ENCODE results near the gene ANKMY1.

Gene ANKMY1

GRCh38 chr2:240593703-240594451 is 36.1 kb upstream of the ANKMY1 start:
- Histone ChIP-seq H3K27me3 (ENCODE audit: insufficient read depth, insufficient read length) (no peaks in the 10 kb centered on the region), H3K4me3 (ENCODE audit: insufficient read length, low read depth) (no peak overlapping the region), H3K36me3 (ENCODE audit: insufficient read depth, insufficient read length, low read length) (peaks cover 88% of the 10 kb centered on the region), H3K9ac (ENCODE audit: insufficient read length, low read depth) (no peak overlapping the region), H3K4me1 (ENCODE audit: insufficient read depth, insufficient read length) (peaks cover 8% of the 10 kb centered on the region), H3K9me3 (ENCODE audit: insufficient read depth, low read length) (no peaks in the 10 kb centered on the region)
- no peak for TF ChIP-seq YY1 (IDR thresholded peaks at IDR 0.05; ENCODE audit: insufficient read depth, insufficient read length)
- no peak for TF ChIP-seq SUZ12 (IDR thresholded peaks at IDR 0.05; ENCODE audit: extremely low read depth, insufficient read depth, insufficient read length)
- TF ChIP-seq ZNF274 (IDR thresholded peaks at IDR 0.05; ENCODE audit: low read depth, low read length): no peak
- DNase-seq (ENCODE audit: low read depth, low spot score): no peak

GRCh38 chr2:240593026-240593702 is 35.4 kb upstream of the ANKMY1 start:
- Histone ChIP-seq H3K36me3 (ENCODE audit: insufficient read depth, insufficient read length, low read length) (peaks cover 81% of the 10 kb centered on the region), H3K9me3 (ENCODE audit: insufficient read depth, low read length) (no peaks in the 10 kb centered on the region), H3K9ac (ENCODE audit: insufficient read length, low read depth) (no peak overlapping the region), H3K4me1 (ENCODE audit: insufficient read depth, insufficient read length) (peaks cover 12% of the 10 kb centered on the region), H3K4me3 (ENCODE audit: insufficient read length, low read depth) (no peak overlapping the region), H3K27me3 (ENCODE audit: insufficient read depth, insufficient read length) (no peaks in the 10 kb centered on the region)
- no peak for TF ChIP-seq SUZ12 (IDR thresholded peaks at IDR 0.05; ENCODE audit: extremely low read depth, insufficient read depth, insufficient read length)
- no peak for TF ChIP-seq ZNF274 (IDR thresholded peaks at IDR 0.05; ENCODE audit: low read depth, low read length)
- TF ChIP-seq YY1 (IDR thresholded peaks at IDR 0.05; ENCODE audit: insufficient read depth, insufficient read length): no peak
- no peak for DNase-seq (ENCODE audit: low read depth, low spot score)

GRCh38 chr2:240591784-240592183 is 34.0 kb upstream of the ANKMY1 start:
- H3K9ac ChIP-seq (ENCODE audit: insufficient read length, low read depth): no peak overlapping the region
- H3K27me3 ChIP-seq (ENCODE audit: insufficient read depth, insufficient read length): peaks cover 3% of the 10 kb centered on the region
- peaks cover 68% of the 10 kb centered on the region for H3K36me3 ChIP-seq (ENCODE audit: insufficient read depth, insufficient read length, low read length)
- no peak overlapping the region for H3K4me3 ChIP-seq (ENCODE audit: insufficient read length, low read depth)
- TF ChIP-seq YY1 (IDR thresholded peaks at IDR 0.05; ENCODE audit: insufficient read depth, insufficient read length): no peak
- TF ChIP-seq SUZ12 (IDR thresholded peaks at IDR 0.05; ENCODE audit: extremely low read depth, insufficient read depth, insufficient read length): no peak
- TF ChIP-seq ZNF274 (IDR thresholded peaks at IDR 0.05; ENCODE audit: low read depth, low read length): no peak
- peaks cover 16% of the 10 kb centered on the region for H3K4me1 ChIP-seq (ENCODE audit: insufficient read depth, insufficient read length)
- no peaks in the 10 kb centered on the region for H3K9me3 ChIP-seq (ENCODE audit: insufficient read depth, low read length)
- no peak for DNase-seq (ENCODE audit: low read depth, low spot score)

- H3K27me3 ChIP-seq (ENCODE audit: insufficient read depth, insufficient read length): peaks cover 3% of the 10 kb centered on the region
- no peak overlapping the region for H3K4me3 ChIP-seq (ENCODE audit: insufficient read length, low read depth)
- DNase-seq (ENCODE audit: low read depth, low spot score): no peak
- H3K36me3 ChIP-seq (ENCODE audit: insufficient read depth, insufficient read length, low read length): peaks cover 62% of the 10 kb centered on the region
- no peak for TF ChIP-seq YY1 (IDR thresholded peaks at IDR 0.05; ENCODE audit: insufficient read depth, insufficient read length)
- no peak for TF ChIP-seq SUZ12 (IDR thresholded peaks at IDR 0.05; ENCODE audit: extremely low read depth, insufficient read depth, insufficient read length)
- no peak for TF ChIP-seq ZNF274 (IDR thresholded peaks at IDR 0.05; ENCODE audit: low read depth, low read length)
- no peak overlapping the region for H3K9ac ChIP-seq (ENCODE audit: insufficient read length, low read depth)
- peaks cover 16% of the 10 kb centered on the region for H3K4me1 ChIP-seq (ENCODE audit: insufficient read depth, insufficient read length)
- no peaks in the 10 kb centered on the region for H3K9me3 ChIP-seq (ENCODE audit: insufficient read depth, low read length)
These were observed 33.4 kb upstream of the ANKMY1 start for GRCh38 chr2:240591226-240591625.

GRCh38 chr2:240590681-240591111 is 32.9 kb upstream of the ANKMY1 start:
- peak overlapping the region; percentile 6 for H3K9ac ChIP-seq (ENCODE audit: insufficient read length, low read depth)
- DNase-seq (ENCODE audit: low read depth, low spot score): no peak
- H3K4me3 ChIP-seq (ENCODE audit: insufficient read length, low read depth): no peak overlapping the region
- H3K9me3 ChIP-seq (ENCODE audit: insufficient read depth, low read length): no peaks in the 10 kb centered on the region
- H3K4me1 ChIP-seq (ENCODE audit: insufficient read depth, insufficient read length): peaks cover 16% of the 10 kb centered on the region
- peaks cover 3% of the 10 kb centered on the region for H3K27me3 ChIP-seq (ENCODE audit: insufficient read depth, insufficient read length)
- TF ChIP-seq ZNF274 (IDR thresholded peaks at IDR 0.05; ENCODE audit: low read depth, low read length) (no peak), SUZ12 (IDR thresholded peaks at IDR 0.05; ENCODE audit: extremely low read depth, insufficient read depth, insufficient read length) (no peak), YY1 (IDR thresholded peaks at IDR 0.05; ENCODE audit: insufficient read depth, insufficient read length) (no peak)
- peaks cover 57% of the 10 kb centered on the region for H3K36me3 ChIP-seq (ENCODE audit: insufficient read depth, insufficient read length, low read length)

GRCh38 chr2:240589850-240590525 is 32.2 kb upstream of the ANKMY1 start:
- Histone ChIP-seq H3K9ac (ENCODE audit: insufficient read length, low read depth) (peak overlapping the region; percentile 61), H3K9me3 (ENCODE audit: insufficient read depth, low read length) (no peaks in the 10 kb centered on the region), H3K4me3 (ENCODE audit: insufficient read length, low read depth) (no peak overlapping the region), H3K36me3 (ENCODE audit: insufficient read depth, insufficient read length, low read length) (peaks cover 54% of the 10 kb centered on the region), H3K4me1 (ENCODE audit: insufficient read depth, insufficient read length) (peaks cover 13% of the 10 kb centered on the region), H3K27me3 (ENCODE audit: insufficient read depth, insufficient read length) (peaks cover 3% of the 10 kb centered on the region)
- TF ChIP-seq SUZ12 (IDR thresholded peaks at IDR 0.05; ENCODE audit: extremely low read depth, insufficient read depth, insufficient read length) (no peak), ZNF274 (IDR thresholded peaks at IDR 0.05; ENCODE audit: low read depth, low read length) (no peak), YY1 (IDR thresholded peaks at IDR 0.05; ENCODE audit: insufficient read depth, insufficient read length) (no peak)
- DNase-seq (ENCODE audit: low read depth, low spot score): no peak

GRCh38 chr2:240589375-240589774 is 31.6 kb upstream of the ANKMY1 start:
- DNase-seq (ENCODE audit: low read depth, low spot score): no peak
- peaks cover 3% of the 10 kb centered on the region for H3K27me3 ChIP-seq (ENCODE audit: insufficient read depth, insufficient read length)
- peaks cover 58% of the 10 kb centered on the region for H3K36me3 ChIP-seq (ENCODE audit: insufficient read depth, insufficient read length, low read length)
- no peak overlapping the region for H3K4me3 ChIP-seq (ENCODE audit: insufficient read length, low read depth)
- peak overlapping the region; percentile 61 for H3K9ac ChIP-seq (ENCODE audit: insufficient read length, low read depth)
- peaks cover 18% of the 10 kb centered on the region for H3K4me1 ChIP-seq (ENCODE audit: insufficient read depth, insufficient read length)
- TF ChIP-seq ZNF274 (IDR thresholded peaks at IDR 0.05; ENCODE audit: low read depth, low read length) (no peak), SUZ12 (IDR thresholded peaks at IDR 0.05; ENCODE audit: extremely low read depth, insufficient read depth, insufficient read length) (no peak), YY1 (IDR thresholded peaks at IDR 0.05; ENCODE audit: insufficient read depth, insufficient read length) (no peak)
- H3K9me3 ChIP-seq (ENCODE audit: insufficient read depth, low read length): no peaks in the 10 kb centered on the region

Measured in NT2/D1 (cell line).